GM19463 (cell line): Measurements from ENCODE around the gene PCDHGA1.
A peak's percentile ranks its signal among the peaks of the same experiment; 100 is the strongest.
"Not testable (repeated sequence)": the region's sequence is repeated elsewhere in the genome, so short reads cannot be mapped to it uniquely, and the experiment has no call there.

Experiments used
- ATAC-seq: cut with Tn5 transposase; IDR thresholded peaks from one replicate; pipeline ENCODE4 v1.9.1; 2021; ENCODE audit warnings: mild to moderate bottlenecking, moderate library complexity; ENCODE audit not compliant: unreplicated experiment

PCDHGA1 gene

DNA sequence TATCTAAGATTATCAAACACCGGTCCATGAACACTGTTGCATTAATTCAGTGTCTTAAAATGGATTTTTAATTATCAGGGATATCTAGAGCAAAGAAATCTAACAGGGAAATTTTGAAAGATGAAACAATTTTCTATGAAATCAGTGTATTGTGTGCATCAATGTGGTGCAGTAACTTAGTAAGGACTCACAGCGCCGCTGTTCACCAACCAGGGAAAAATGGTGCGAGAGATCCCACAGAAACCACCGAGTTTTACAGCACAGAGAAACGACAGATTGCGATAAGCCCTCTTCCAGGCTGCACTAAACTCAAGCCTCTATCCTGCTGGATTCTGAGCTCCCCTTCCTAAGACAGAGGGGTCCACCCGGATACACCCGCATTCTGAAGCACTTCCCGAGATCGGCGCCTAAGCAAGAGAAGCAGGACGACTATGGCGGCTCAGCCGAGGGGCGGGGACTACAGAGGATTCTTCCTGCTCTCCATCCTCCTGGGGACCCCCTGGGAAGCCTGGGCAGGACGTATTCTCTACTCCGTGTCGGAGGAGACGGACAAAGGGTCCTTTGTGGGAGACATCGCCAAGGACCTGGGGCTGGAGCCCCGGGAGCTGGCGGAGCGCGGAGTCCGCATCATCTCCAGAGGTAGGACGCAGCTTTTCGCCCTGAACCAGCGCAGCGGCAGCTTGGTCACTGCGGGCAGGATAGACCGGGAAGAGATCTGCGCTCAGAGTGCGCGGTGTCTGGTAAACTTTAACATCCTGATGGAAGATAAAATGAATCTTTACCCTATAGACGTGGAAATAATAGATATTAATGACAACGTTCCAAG is 52.4 kb downstream of the PCDHGA1 start, which contains the start of gene PCDHGA7:
PCDHGA7 (plus strand) TSS at position 274 of the 826 bp plus-strand sequence; CDS start at position 432, 158 bp downstream.
- ATAC-seq, result no peak

DNA sequence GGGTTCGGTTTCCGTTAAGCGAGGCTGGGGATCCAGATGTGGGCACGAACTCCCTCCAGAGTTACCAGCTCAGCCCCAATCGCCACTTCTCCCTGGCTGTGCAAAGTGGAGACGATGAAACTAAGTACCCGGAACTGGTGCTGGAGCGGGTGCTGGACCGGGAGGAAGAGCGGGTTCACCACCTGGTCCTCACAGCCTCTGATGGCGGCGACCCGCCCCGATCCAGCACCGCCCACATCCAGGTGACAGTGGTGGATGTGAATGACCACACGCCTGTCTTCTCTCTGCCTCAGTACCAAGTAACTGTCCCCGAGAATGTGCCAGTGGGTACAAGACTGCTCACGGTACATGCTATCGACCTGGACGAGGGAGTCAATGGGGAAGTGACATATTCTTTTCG is 53.0 kb downstream of the PCDHGA1 start:
- ATAC-seq, result no peak

DNA sequence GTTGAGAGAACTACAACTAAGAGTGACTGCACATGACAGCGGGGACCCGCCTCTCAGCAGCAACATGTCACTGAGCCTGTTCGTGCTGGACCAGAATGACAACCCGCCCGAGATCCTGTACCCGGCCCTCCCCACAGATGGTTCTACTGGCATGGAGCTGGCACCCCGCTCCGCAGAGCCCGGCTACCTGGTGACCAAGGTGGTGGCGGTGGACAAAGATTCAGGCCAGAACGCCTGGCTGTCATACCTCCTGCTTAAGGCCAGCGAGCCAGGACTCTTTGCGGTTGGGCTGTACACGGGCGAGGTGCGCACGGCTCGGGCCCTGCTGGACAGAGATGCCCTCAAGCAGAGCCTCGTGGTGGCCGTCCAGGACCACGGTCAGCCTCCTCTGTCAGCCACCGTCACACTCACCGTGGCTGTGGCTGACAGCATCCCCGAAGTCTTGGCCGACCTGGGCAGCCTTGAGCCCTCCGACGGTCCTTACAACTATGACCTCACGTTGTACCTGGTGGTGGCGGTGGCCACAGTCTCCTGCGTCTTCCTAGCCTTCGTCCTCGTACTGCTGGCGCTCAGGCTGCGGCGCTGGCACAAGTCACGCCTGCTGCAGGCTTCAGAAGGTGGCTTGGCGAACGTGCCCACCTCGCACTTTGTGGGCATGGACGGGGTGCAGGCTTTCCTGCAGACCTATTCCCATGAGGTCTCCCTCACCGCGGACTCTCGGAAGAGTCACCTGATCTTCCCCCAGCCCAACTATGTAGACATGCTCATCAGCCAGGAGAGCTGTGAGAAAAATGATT is 54.4 kb downstream of the PCDHGA1 start:
- no peak for ATAC-seq

DNA sequence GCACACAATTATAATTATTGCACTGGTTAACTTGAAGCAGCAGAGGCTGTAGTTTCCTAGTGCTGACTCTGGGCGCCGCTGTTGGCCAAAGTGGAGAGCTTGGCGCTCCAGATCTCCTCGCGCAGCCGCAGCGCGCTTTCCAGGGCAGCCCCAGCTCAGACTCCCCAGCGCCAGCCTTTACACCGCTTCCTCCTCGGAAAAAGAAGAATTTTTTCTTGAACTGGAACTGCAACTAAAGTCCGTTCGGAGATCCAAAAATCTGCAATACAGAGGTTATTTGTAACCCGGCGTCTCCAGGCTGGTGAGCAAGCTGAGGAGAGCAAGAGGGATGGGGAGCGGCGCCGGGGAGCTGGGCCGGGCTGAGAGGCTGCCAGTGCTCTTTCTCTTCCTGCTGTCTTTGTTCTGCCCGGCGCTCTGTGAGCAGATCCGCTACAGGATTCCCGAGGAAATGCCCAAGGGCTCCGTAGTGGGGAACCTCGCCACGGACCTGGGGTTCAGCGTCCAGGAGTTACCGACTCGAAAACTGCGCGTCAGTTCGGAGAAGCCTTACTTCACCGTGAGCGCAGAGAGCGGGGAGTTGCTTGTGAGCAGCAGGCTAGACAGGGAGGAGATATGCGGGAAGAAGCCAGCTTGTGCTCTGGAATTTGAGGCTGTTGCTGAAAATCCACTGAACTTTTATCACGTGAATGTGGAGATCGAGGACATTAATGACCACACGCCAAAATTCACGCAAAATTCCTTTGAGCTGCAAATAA is 57.4 kb downstream of the PCDHGA1 start, which contains the start of gene PCDHGB4:
PCDHGB4 (plus strand) TSS at position 142 of the 755 bp plus-strand sequence; CDS start at position 329, 187 bp downstream.
- ATAC-seq, result peak; percentile 56

DNA sequence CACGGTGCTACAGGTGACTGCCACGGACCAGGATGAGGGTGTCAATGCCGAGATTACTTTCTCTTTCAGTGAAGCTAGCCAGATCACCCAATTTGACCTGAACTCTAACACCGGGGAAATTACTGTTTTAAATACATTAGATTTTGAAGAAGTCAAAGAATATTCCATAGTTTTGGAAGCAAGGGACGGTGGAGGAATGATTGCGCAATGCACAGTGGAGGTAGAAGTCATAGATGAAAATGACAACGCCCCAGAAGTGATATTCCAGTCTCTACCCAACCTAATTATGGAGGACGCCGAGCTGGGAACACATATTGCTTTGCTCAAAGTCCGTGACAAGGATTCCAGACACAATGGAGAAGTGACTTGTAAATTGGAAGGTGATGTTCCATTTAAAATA is 58.3 kb downstream of the PCDHGA1 start:
- ATAC-seq, result no peak

DNA sequence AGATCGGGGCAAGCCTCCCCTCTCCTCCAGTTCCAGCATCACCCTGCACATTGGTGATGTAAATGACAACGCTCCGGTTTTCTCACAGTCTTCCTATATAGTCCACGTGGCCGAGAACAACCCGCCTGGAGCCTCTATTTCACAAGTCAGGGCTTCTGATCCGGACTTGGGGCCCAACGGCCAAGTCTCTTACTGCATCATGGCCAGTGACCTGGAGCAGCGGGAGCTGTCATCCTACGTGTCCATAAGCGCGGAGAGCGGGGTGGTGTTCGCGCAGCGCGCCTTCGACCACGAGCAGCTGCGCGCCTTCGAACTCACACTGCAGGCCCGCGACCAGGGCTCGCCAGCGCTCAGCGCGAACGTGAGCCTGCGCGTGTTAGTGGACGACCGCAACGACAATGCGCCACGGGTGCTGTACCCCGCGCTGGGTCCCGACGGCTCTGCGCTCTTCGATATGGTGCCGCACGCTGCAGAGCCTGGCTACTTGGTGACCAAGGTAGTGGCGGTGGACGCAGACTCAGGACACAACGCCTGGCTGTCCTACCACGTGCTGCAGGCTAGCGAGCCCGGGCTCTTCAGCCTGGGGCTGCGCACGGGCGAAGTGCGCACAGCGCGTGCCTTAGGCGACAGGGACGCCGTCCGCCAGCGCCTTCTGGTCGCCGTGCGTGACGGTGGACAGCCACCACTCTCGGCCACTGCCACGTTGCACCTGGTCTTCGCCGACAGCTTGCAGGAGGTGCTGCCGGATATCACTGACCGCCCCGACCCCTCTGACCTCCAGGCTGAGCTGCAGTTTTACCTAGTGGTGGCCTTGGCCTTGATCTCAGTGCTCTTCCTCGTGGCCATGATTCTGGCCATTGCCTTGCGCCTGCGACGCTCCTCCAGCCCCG is 59.1 kb downstream of the PCDHGA1 start:
- ATAC-seq, result no peak

DNA sequence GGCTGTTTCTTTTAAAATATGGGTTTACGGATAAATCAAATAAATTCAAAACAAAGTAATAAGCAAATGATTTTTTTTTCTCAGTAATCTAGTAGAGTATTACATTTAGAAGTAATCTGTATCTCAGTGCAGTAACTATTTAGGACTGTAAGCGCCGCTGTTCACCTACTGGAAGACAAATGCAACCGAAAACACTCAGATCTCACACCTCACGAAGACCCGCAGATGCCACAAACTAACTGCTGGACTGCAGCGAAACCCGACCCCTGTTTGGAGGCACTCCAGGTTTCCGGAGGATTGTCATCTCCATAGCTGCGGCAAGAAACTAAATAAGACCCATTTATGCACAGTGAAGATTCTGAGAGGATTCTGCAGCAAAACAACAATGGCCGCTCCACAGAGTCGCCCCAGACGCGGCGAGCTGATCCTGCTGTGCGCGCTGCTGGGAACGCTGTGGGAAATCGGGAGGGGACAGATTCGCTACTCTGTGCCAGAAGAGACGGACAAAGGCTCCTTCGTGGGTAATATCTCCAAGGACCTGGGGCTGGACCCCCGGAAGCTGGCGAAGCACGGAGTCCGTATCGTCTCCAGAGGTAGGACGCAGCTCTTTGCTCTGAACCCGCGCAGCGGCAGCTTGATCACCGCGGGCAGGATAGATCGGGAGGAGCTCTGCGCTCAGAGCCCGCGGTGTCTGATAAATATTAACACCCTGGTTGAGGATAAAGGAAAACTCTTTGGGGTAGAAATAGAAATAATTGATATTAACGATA is 62.3 kb downstream of the PCDHGA1 start, which contains the start of gene PCDHGA8:
PCDHGA8 (plus strand) TSS at position 205 of the 770 bp plus-strand sequence; CDS start at position 386, 181 bp downstream.
- ATAC-seq, result no peak

DNA sequence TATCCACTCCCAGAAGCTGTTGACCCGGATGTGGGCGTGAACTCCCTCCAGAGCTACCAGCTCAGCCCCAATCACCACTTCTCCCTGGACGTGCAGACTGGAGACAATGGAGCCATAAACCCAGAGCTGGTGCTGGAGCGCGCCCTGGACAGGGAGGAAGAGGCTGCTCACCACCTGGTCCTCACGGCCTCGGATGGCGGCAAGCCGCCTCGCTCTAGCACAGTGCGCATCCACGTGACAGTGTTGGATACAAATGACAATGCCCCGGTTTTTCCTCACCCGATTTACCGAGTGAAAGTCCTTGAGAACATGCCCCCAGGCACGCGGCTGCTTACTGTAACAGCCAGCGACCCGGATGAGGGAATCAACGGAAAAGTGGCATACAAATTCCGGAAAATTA is 63.0 kb downstream of the PCDHGA1 start:
- ATAC-seq, result no peak

DNA sequence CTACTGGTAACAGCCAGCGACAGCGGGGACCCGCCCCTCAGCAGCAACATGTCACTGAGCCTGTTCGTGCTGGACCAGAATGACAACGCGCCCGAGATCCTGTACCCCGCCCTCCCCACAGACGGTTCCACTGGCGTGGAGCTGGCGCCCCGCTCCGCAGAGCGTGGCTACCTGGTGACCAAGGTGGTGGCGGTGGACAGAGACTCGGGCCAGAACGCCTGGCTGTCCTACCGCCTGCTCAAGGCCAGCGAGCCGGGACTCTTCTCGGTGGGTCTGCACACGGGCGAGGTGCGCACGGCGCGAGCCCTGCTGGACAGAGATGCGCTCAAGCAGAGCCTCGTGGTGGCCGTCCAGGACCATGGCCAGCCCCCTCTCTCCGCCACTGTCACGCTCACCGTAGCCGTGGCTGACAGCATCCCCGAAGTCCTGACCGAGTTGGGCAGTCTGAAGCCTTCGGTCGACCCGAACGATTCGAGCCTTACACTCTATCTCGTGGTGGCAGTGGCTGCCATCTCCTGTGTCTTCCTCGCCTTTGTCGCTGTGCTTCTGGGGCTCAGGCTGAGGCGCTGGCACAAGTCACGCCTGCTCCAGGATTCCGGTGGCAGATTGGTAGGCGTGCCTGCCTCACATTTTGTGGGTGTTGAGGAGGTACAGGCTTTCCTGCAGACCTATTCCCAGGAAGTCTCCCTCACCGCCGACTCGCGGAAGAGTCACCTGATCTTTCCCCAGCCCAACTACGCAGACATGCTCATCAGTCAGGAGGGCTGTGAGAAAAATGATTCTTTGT is 64.3 kb downstream of the PCDHGA1 start:
- ATAC-seq, result not testable (repeated sequence)

DNA sequence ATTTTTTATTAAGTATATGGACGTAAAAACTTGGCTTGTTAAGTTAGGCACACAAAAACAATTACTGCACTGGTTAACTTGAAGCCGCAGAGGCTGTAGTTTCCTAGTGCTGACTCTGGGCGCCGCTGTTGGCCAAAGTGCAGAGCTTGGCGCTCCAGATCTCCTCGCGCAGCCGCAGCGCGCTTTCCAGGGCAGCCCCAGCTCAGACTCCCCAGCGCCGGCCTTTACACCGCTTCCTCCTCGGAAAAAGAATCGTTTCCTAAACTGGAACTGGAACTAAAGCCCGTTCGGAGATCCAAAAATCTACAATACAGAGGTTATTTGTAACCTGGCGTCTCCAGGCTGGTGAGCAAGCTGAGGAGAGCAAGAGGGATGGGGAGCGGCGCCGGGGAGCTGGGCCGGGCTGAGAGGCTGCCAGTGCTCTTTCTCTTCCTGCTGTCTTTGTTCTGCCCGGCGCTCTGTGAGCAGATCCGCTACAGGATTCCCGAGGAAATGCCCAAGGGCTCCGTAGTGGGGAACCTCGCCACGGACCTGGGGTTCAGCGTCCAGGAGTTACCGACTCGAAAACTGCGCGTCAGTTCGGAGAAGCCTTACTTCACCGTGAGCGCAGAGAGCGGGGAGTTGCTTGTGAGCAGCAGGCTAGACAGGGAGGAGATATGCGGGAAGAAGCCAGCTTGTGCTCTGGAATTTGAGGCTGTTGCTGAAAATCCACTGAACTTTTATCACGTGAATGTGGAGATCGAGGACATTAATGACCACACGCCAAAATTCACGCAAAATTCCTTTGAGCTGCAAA is 67.6 kb downstream of the PCDHGA1 start, which contains the start of gene PCDHGB5:
PCDHGB5 (plus strand) TSS at position 192 of the 796 bp plus-strand sequence; CDS start at position 373, 181 bp downstream.
- peak; percentile 99 for ATAC-seq

DNA sequence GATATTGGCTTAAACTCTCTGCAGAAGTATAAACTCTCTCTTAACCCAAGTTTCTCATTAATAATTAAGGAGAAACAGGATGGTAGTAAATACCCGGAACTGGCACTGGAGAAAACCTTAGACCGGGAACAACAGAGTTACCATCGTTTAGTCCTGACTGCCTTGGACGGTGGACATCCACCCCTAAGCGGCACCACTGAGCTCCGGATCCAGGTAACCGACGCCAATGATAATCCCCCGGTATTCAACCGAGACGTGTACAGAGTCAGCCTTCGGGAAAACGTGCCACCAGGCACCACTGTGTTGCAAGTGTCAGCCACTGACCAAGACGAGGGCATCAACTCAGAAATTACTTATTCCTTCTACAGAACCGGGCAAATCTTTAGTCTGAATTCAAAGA is 68.3 kb downstream of the PCDHGA1 start:
- no peak for ATAC-seq

DNA sequence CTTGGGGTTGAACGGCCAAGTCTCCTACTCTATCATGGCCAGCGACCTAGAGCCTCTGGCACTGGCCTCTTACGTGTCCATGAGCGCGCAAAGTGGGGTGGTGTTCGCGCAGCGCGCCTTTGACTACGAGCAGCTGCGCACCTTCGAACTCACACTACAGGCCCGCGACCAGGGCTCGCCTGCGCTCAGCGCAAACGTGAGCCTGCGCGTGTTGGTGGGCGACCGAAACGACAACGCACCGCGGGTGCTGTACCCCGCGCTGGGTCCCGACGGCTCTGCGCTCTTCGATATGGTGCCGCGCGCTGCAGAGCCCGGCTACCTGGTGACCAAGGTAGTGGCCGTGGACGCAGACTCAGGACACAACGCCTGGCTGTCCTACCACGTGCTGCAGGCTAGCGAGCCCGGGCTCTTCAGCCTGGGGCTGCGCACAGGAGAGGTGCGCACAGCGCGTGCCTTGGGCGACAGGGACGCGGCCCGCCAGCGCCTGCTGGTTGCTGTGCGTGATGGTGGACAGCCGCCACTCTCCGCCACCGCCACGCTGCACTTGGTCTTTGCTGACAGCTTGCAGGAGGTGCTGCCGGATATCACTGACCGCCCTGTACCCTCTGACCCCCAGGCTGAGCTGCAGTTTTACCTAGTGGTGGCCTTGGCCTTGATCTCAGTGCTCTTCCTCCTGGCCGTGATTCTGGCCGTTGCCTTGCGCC is 69.4 kb downstream of the PCDHGA1 start:
- ATAC-seq, result no peak

DNA sequence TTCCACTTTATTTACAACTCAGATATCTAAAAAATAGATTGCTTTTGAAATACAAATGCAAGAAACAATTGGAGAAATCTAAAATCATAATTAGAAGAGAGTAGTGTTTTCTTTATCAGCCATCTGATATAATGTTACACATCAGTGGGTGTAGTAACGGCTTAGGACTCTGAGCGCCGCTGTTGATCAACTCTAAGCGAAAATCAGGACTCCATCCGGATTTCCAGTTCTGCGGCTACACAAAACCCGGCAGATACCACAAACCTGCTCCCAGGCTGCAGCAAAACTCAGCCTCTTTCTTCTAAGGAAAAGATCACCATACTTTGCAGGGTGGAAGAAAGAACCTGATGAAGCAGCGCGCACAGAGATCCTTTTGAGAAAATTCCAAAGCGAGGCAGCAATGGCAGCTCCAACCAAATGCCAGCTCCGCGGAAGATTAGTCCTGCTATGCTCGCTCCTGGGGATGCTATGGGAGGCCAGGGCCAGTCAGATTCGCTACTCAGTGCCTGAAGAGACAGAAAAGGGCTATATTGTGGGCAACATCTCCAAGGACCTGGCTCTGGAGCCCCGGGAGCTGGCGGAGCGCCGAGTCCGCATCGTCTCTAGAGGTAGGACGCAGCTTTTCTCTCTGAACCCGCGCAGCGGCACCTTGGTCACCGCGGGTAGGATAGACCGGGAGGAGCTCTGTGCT is 72.4 kb downstream of the PCDHGA1 start, which contains the start of gene PCDHGA9:
PCDHGA9 (plus strand) TSS at position 226 of the 691 bp plus-strand sequence; CDS start at position 401, 175 bp downstream.
- ATAC-seq, result no peak

DNA sequence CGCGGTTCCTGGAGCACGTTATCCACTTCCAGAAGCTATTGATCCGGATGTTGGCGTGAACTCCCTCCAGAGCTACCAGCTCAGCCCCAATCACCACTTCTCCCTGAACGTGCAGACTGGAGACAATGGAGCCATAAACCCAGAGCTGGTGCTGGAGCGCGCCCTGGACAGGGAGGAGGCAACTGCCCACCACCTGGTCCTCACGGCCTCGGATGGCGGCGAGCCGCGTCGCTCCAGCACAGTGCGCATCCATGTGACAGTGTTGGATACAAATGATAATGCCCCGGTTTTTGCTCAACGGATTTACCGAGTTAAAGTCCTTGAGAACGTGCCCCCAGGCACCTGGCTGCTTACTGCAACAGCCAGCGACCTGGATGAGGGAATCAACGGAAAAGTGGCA is 73.1 kb downstream of the PCDHGA1 start:
- ATAC-seq, result no peak

DNA sequence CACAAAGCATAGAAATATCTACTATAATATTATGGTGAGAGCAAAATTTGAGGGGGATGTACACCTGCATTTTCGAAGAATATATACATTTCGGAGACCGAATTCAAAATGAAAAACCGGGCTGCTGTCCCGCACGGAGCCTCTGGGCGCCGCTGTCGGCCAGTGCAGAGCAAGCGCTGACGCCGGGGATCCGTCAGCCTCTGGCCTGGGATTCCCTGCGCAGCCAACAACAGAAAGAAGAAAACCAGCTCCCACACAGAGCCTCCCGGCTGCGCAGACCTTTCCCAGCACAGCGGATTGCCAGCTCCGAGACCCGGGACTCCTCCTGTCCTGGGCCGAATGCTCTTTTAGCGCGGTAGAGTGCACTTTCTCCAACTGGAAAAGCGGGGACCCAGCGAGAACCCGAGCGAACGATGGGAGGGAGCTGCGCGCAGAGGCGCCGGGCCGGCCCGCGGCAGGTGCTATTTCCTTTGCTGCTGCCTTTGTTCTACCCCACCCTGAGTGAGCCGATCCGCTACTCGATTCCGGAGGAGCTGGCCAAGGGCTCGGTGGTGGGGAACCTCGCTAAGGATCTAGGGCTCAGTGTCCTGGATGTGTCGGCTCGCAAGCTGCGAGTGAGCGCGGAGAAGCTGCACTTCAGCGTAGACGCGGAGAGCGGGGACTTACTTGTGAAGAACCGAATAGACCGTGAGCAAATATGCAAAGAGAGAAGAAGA is 77.6 kb downstream of the PCDHGA1 start, which contains the start of gene PCDHGB6:
PCDHGB6 (plus strand) TSS at position 232 of the 716 bp plus-strand sequence; CDS start at position 414, 182 bp downstream.
- ATAC-seq, result peak; percentile 85
